ENCODE measurements around the gene ST8SIA5. TPM values are rescaled to one million over a fixed set of nuclear protein-coding genes. Genes with fewer than 3 reads are reported as not detected.

ST8SIA5 gene
- total and polyA plus RNA-seq, 10 donors, result under 0.01 to 0.30 (median 0.07) TPM; not detected in 3

- intact Hi-C loops (cut with DNase I; ENCODE audit: low total_unique reads), result no loop called here
- Histone ChIP-seq H3K36me3 (no peaks in the 10 kb centered on the region), H3K27ac (no peak overlapping the region), H3K27me3 (replicated peaks in 1 of 7) (peaks cover 0 to 13% (median 0%) of the 10 kb centered on the region in 7 donors), H3K9me3 (no peaks in the 10 kb centered on the region), H3K4me1 (peaks cover 0 to 17% (median 4%) of the 10 kb centered on the region in 6 donors), H3K4me3 (no peak overlapping the region)
- DNase-seq, result no peak
- 91 to 100% (median 94%) methylated on average over 3 of the region's 3 CpGs for WGBS, 5 donors
- TF ChIP-seq CTCF (IDR thresholded peaks at IDR 0.05 in 8 of 11, conservative IDR thresholded peaks at IDR 0.05 in 3 of 11) (no peak), POLR2AphosphoS5 (IDR thresholded peaks at IDR 0.05) (no peak), POLR2A (IDR thresholded peaks at IDR 0.05) (no peak)
These were observed 36.3 kb downstream of the ST8SIA5 start for GRCh38 chr18:46720521-46720920.

GRCh38 chr18:46720092-46720491, 36.8 kb downstream of the ST8SIA5 start:
- TF ChIP-seq POLR2A (IDR thresholded peaks at IDR 0.05), result no peak
- no peak for TF ChIP-seq POLR2AphosphoS5 (IDR thresholded peaks at IDR 0.05)
- no peak for TF ChIP-seq CTCF (IDR thresholded peaks at IDR 0.05 in 8 of 11, conservative IDR thresholded peaks at IDR 0.05 in 3 of 11)
- H3K27ac ChIP-seq, result no peak overlapping the region
- peaks cover 0 to 13% (median 0%) of the 10 kb centered on the region in 7 donors for H3K27me3 ChIP-seq (replicated peaks in 1 of 7)
- intact Hi-C loops (cut with DNase I; ENCODE audit: low total_unique reads), result no loop called here
- no peaks in the 10 kb centered on the region for H3K36me3 ChIP-seq
- no peak for DNase-seq
- 58 to 74% (median 67%) methylated on average over 6 to 7 of the region's 7 CpGs for WGBS, 5 donors
- H3K9me3 ChIP-seq, result no peaks in the 10 kb centered on the region
- peaks cover 0 to 17% (median 4%) of the 10 kb centered on the region in 6 donors for H3K4me1 ChIP-seq
- H3K4me3 ChIP-seq, result no peak overlapping the region

- Histone ChIP-seq H3K36me3 (no peaks in the 10 kb centered on the region), H3K4me1 (peaks cover 0 to 17% (median 4%) of the 10 kb centered on the region in 6 donors), H3K27me3 (replicated peaks in 1 of 7) (peaks cover 0 to 13% (median 0%) of the 10 kb centered on the region in 7 donors), H3K27ac (no peak overlapping the region), H3K4me3 (no peak overlapping the region), H3K9me3 (no peaks in the 10 kb centered on the region)
- TF ChIP-seq POLR2AphosphoS5 (IDR thresholded peaks at IDR 0.05) (no peak), POLR2A (IDR thresholded peaks at IDR 0.05) (no peak), CTCF (IDR thresholded peaks at IDR 0.05 in 8 of 11, conservative IDR thresholded peaks at IDR 0.05 in 3 of 11) (no peak)
- WGBS, 5 donors, result 53 to 72% (median 57%) methylated on average over 5 of the region's 5 CpGs
- no peak for DNase-seq
- intact Hi-C loops (cut with DNase I; ENCODE audit: low total_unique reads), result no loop called here
These were observed 37.5 kb downstream of the ST8SIA5 start for GRCh38 chr18:46719388-46719787.

GRCh38 chr18:46718501-46719341, 38.1 kb downstream of the ST8SIA5 start:
- intact Hi-C loops (cut with DNase I; ENCODE audit: low total_unique reads), result no loop called here
- H3K27me3 ChIP-seq (replicated peaks in 1 of 7), result peaks cover 0 to 13% (median 0%) of the 10 kb centered on the region in 7 donors
- H3K4me3 ChIP-seq, result no peak overlapping the region
- 23 to 42% (median 27%) methylated on average over 10 of the region's 10 CpGs for WGBS, 5 donors
- peaks cover 0 to 17% (median 4%) of the 10 kb centered on the region in 6 donors for H3K4me1 ChIP-seq
- no peaks in the 10 kb centered on the region for H3K36me3 ChIP-seq
- H3K9me3 ChIP-seq, result no peaks in the 10 kb centered on the region
- TF ChIP-seq POLR2AphosphoS5 (IDR thresholded peaks at IDR 0.05) (no peak), POLR2A (IDR thresholded peaks at IDR 0.05) (no peak), CTCF (IDR thresholded peaks at IDR 0.05 in 8 of 11, conservative IDR thresholded peaks at IDR 0.05 in 3 of 11) (no peak)
- H3K27ac ChIP-seq, result no peak overlapping the region
- DNase-seq, result no peak
